ENCODE data around the gene S1PR2.
"Not testable (repeated sequence)": the region's sequence is repeated elsewhere in the genome, so short reads cannot be mapped to it uniquely, and the experiment has no call there.

The S1PR2 gene

GRCh38 chr19:10222201-10222890, 8.8 kb downstream of the S1PR2 start:
- no peak for DNase-seq

GRCh38 chr19:10220695-10221094, 10.4 kb downstream of the S1PR2 start:
- no peak for DNase-seq

- DNase-seq: peak in 1 of 2 experiments; percentile 23
Observed at GRCh38 chr19:10219678-10220077, 11.5 kb downstream of the S1PR2 start.

- DNase-seq: no peak
Observed at GRCh38 chr19:10217085-10217484, 14.0 kb downstream of the S1PR2 start.

GRCh38 chr19:10214784-10215183, 16.3 kb downstream of the S1PR2 start:
- no peak for DNase-seq

- no peak for DNase-seq
Observed at GRCh38 chr19:10211691-10212090, 19.4 kb downstream of the S1PR2 start.

- no peak for DNase-seq
Observed at GRCh38 chr19:10211061-10211460, 20.1 kb downstream of the S1PR2 start.

- DNase-seq: peak; percentile 78 to 83
Observed at GRCh38 chr19:10209315-10209714, 21.8 kb downstream of the S1PR2 start.

- no peak for DNase-seq
Observed at GRCh38 chr19:10207026-10207425, 24.1 kb downstream of the S1PR2 start.

GRCh38 chr19:10206226-10206885, 24.8 kb downstream of the S1PR2 start:
- DNase-seq: no peak

- DNase-seq: no peak
Observed at GRCh38 chr19:10205636-10206035, 25.5 kb downstream of the S1PR2 start.

GRCh38 chr19:10203686-10204085, 27.4 kb downstream of the S1PR2 start:
- no peak for DNase-seq

GRCh38 chr19:10201176-10201575, 30.0 kb downstream of the S1PR2 start:
- no peak for DNase-seq

GRCh38 chr19:10200101-10200500, 31.0 kb downstream of the S1PR2 start:
- not testable (repeated sequence) for DNase-seq

- not testable (repeated sequence) for DNase-seq
Observed at GRCh38 chr19:10198889-10199644, 32.1 kb downstream of the S1PR2 start.

- DNase-seq: no peak
Observed at GRCh38 chr19:10195199-10195519, 36.0 kb downstream of the S1PR2 start.

GRCh38 chr19:10194500-10195198, 36.5 kb downstream of the S1PR2 start, which contains the start of gene DNMT1:
Gene DNMT1, minus strand, starts transcription at chr19:10194953. Its CDS starts 54 bp downstream, at chr19:10194899.
- DNase-seq: peak; percentile 97 to 98

GRCh38 chr19:10193790-10194499, 37.2 kb downstream of the S1PR2 start:
- DNase-seq: peak in 1 of 2 experiments; percentile 23

GRCh38 chr19:10192922-10193321, 38.2 kb downstream of the S1PR2 start:
- DNase-seq: no peak

GRCh38 chr19:10191347-10191746, 39.8 kb downstream of the S1PR2 start:
- DNase-seq: no peak

- no peak for DNase-seq
Observed at GRCh38 chr19:10190026-10190425, 41.1 kb downstream of the S1PR2 start.

GRCh38 chr19:10189616-10190015, 41.5 kb downstream of the S1PR2 start:
- DNase-seq: no peak

- no peak for DNase-seq
Observed at GRCh38 chr19:10187315-10187714, 43.8 kb downstream of the S1PR2 start.

All from NCI-H524 (cell line).